Peyer's patch (tissue), 4 donors: ENCODE measurements around the gene MAST4.

ENCODE experiments used
- POLR2A ChIP-seq, 2 donors: fragments of 450-650 bp; IDR thresholded peaks; one replicate each; pipeline ENCODE4 v1.5.1; 2017; ENCODE audit warnings: antibody characterized with exemption in 2 of 2, mild to moderate bottlenecking in 2 of 2, moderate library complexity in 2 of 2
- TF ChIP-seq, protein P1 (sequence below), 6 experiments: fragments of 450-650 bp in 4 of 6; fragments of 200-600 bp in 2 of 6; sonication (generic) in 1 of 6; IDR thresholded peaks; one replicate each; pipeline ENCODE4 v1.5.1; 2017 to 2019; ENCODE audit warnings: antibody characterized with exemption in 6 of 6, mild to moderate bottlenecking in 3 of 6, moderate library complexity in 1 of 6

DNA sequence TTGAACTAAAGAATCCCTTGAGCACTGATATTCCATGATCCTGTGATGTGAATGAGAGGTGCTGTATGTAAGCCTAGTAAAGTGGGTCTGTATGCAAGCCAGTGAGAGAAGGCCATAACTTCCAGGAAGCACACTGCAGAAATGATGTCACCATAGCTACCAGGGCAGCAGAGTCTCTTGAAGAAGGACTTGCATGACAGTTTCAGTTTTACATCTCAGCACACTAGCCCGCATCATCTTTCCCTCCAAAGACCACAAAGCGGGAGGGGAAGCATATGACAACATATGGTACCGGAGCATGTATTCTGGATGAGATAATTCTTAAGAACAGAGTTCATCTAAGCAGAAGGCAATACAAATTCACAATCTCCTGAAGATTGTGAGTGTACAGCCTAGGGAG lies 37.6 kb upstream of the MAST4 start:
- TF ChIP-seq, protein P1, sequence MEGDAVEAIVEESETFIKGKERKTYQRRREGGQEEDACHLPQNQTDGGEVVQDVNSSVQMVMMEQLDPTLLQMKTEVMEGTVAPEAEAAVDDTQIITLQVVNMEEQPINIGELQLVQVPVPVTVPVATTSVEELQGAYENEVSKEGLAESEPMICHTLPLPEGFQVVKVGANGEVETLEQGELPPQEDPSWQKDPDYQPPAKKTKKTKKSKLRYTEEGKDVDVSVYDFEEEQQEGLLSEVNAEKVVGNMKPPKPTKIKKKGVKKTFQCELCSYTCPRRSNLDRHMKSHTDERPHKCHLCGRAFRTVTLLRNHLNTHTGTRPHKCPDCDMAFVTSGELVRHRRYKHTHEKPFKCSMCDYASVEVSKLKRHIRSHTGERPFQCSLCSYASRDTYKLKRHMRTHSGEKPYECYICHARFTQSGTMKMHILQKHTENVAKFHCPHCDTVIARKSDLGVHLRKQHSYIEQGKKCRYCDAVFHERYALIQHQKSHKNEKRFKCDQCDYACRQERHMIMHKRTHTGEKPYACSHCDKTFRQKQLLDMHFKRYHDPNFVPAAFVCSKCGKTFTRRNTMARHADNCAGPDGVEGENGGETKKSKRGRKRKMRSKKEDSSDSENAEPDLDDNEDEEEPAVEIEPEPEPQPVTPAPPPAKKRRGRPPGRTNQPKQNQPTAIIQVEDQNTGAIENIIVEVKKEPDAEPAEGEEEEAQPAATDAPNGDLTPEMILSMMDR (IDR thresholded peaks at IDR 0.05): no peak
- TF ChIP-seq POLR2A (IDR thresholded peaks at IDR 0.05): no peak
